Skeletal muscle cell (primary cell): ENCODE results near the gene GNG4.
"Not testable (repeated sequence)": the region's sequence is repeated elsewhere in the genome, so short reads cannot be mapped to it uniquely, and the experiment has no call there.

Experiments
- DNase-seq: peaks from one replicate; pipeline ENCODE4 v3.0.0-alpha.2; 2010; ENCODE audit warnings: low read depth
- H3K4me3 ChIP-seq: 2 replicates; pipeline ENCODE4 v1.5.1; 2011; ENCODE audit warnings: low read depth, mild to moderate bottlenecking, control low read depth, low read length, moderate library complexity

Gene GNG4

GRCh38 chr1:235632506-235633401 lies 16.8 kb downstream of the GNG4 start:
- no peak for DNase-seq

DNA sequence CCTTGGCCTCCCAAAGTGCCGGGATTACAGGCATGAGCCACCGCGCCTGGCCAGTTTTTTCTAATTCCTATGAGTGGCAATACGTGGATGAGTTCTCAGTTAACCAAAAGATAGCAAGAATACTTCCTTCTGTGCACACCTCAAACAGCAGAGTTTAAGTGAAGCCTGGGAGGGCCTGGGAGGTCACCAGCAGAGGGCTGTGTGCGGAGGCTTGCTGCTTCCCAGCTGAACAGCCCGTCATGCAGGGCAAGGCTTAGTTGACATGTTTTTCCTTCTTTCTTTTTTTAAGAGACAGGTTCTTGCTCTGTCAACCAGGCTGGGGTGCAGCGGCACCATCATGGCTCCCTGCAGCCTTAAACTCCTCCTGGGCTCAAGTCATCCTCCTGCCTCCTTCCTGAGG lies 17.8 kb downstream of the GNG4 start:
- H3K4me3 ChIP-seq: no peak overlapping the region
- DNase-seq: no peak

More at GRCh38 chr1:235632506-235633401, 16.8 kb downstream of the GNG4 start:
- H3K4me3 ChIP-seq: no peak overlapping the region

DNA sequence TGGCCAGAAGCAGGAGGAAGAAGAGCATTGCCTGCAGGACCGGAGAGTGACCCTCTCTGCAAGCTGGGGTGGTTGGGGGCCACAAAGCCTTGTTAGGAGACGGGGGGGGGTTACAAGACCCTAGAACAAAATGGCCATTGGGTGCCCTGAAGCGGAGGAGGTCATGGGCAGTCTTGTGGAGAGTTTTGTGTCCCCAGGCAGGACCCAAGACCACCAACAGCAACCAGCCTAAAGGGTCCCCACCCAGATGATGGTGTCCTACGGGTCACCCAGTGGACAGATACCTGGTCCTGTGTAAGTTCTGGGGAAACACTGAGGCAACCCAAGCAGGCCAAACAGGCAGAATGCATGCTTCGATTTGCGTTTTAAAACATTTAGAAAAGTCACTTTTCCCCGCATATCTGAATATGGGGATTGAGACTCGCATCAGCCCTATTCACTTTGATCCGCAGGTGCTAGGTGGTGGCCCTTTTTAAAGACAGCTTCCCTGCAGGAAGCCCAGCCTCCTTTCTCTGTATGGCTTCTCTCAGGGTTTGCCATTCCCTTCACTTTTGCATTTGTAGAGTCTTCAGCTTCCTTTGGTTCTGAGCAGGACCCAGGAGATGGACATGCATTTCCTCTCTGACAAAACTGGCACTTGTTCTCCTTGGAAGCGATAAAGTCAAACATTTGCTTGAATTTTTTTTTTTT lies 21.1 kb downstream of the GNG4 start:
- no peak for DNase-seq
- H3K4me3 ChIP-seq: no peak overlapping the region

DNA sequence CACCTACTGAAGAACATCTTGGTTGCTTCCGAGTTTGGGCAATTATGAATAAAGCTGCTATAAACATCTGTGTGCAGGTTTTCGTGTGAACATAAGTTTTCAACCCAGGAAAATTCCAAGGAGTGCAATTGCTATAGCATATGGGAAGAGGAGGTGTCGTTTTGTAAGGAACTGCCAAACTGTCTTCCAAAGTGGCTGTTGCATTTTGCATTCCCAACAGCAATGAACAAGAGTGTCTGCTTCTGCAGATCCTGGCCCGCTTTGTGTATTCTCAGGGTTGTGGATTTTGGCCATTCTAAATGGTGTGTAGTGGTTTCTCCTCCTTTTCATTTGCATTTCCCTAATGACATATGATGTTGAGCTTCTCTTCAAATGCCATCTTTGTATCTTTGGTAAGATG lies 23.8 kb downstream of the GNG4 start:
- no peak overlapping the region for H3K4me3 ChIP-seq
- DNase-seq: no peak

DNA sequence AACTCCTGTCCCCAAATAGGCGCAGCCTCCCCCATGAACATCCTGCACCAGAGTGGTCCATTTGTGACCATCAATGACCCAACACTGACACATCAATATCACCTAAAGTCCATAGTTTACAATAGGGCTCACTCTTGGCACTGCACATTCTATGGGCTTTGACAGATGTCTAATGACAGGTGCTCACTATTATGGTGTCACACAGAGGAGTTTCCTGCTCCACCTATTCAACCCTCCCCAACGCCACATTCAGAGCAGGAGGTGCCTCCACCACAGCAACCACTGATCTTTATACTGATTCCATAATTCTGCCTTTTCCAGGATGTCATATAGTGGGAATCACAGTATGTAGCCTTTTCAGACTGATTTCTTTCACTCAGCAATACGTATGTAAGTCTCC lies 24.2 kb downstream of the GNG4 start:
- no peak overlapping the region for H3K4me3 ChIP-seq
- no peak for DNase-seq

DNA sequence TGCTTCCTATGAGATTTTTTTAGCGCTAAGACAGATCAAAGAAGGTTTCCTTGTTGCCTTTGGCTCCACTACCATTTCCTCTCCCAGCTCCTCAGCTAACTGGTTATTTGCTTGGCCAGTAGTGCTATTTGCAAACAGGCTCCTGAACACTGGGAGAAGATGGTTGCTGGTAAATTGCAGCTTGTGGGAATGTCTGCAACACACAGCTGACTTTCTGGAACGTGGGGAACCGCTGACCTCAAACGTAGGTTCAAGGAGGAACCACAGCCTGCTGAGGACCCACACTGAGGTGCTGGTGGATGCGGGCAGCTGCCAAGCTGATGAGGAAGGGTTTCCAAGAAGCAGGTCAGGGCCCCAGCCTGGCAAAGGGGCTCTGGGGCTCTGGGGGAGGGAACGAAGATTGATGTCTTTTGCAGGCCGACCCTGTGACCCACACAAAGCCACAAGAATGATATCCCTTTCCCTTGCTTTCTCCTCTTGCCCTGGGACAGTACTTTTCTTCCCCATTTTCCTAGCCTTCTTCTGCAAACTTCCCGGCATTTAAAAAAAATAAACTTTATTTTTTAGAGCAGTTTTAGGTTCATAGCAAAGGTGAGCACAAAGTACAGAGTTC lies 24.8 kb downstream of the GNG4 start:
- no peak overlapping the region for H3K4me3 ChIP-seq
- DNase-seq: no peak

DNA sequence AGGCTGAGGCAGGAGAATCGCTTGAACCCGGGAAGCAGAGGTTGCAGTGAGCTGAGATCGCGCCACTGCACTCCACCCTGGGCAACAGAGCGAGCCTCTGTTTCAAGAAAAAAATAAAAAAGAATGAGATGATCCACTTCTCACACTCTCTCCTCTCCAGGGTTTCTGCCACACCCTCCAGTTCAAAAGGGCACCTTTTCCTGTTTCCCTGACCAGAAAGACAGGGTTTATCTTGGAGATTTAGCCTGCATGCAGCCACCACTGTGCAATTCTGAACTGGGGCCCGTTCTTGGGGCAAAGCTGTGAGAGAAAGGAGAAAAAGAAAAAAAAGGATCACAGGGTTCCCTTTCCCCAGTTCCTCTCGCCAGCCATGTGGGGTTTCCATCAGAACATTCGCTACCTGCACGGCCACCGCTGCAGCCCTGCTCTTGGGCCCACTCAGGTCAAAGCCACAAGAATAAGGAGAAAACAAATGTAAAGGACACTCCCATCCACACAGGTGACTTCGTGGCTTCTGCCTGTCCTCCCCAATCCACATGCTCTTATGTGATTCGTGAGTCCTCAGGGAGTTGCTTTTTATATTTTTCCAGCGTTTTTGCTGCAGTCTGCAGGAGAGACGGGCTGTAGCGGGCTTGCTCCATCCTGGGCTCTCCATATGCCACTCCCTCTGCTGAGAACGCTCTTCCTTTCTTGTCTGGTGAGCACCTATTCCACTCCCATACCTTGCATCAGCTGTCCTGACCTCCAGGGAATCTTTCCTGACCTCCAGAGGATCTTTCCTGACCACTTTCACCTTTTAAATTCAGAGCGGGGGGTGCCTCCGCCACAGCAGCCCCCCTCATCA lies 26.4 kb downstream of the GNG4 start:
- no peak overlapping the region for H3K4me3 ChIP-seq
- no peak for DNase-seq

DNA sequence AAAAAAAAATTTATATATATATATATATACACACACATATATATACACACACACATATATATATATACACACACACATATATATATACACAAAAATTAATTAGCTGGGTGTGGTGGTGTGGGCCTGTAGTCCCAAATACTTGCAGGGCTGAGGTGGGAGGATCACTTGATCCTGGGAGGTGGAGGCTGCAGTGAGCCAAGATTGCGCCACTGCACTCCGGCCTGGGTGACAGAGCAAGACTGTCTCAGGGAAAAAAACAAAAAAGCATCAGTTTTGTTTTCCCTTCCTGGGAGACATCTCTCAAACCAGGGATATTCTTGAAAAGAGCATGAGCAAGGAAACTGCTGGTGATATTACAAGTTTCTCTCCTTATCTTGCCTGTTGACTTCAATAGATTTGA lies 30.4 kb downstream of the GNG4 start:
- not testable (repeated sequence) for H3K4me3 ChIP-seq, DNase-seq

DNA sequence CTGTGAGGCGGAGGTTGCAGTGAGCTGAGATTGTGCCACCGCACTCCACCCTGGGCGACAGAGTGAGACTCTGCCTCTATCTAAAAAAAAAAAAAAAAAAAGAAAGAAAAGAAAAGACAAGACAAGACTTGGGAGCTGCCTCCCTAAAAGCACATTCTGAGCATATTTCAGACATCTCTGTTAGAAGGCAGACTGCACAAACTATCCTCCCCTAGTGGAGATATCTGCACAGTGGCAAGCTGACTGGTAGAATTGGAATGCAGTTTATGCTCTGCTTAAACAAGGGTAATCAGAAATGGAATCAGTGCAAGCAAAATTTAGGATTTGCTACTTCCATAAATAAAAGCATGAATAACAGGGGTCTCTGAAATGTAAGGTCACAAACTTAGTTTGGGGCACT lies 31.8 kb downstream of the GNG4 start:
- no peak for DNase-seq

DNA sequence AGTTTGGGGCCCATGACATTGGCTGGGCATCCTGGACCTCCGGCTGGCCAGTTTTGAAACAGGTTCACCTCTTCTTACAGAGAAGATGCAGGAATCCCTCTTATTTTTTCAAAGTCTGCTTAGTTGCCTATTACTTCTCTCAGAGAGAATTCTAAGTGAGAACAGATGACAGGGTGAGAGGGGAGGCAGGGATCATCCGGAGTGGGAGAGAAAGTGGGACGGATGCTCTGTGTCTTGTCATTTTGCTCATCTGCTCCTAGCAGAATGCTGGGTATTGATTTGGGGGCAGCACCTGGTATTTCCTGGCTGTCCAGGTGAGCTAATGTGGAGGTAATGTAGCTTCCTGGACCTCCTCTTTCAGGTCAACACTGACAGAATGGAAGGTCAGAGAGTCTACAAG lies 32.4 kb downstream of the GNG4 start:
- no peak overlapping the region for H3K4me3 ChIP-seq
- DNase-seq: no peak

More for the DNA sequence above, 31.8 kb downstream of the GNG4 start:
- no peak overlapping the region for H3K4me3 ChIP-seq

DNA sequence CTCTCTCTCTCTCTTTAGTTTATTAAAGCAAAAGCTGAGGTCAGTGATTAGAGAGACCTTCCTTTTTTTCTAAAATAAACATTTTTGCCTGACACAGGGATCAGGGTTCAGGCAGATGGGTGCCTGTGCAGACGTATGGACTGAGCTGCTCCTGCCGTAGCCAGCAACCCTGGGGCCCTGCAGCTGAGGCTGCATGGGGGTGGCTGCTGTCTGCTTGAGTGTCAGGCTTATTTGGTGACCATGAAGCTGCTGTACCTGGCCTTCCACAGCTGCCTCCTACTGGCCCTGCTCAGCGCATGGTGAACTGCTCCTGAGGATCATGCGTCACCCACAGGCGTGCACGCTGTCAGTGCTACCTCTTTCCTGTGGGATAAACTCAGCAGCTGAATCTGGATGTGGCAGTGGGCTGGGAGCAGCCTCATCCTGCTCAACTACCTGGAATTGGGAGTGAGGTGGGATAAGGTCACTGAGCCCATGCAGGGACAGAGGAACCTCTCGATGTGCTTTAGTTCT lies 35.1 kb downstream of the GNG4 start:
- no peak for DNase-seq
- no peak overlapping the region for H3K4me3 ChIP-seq

- no peak for DNase-seq
- H3K4me3 ChIP-seq: no peak overlapping the region
These were observed 36.0 kb downstream of the GNG4 start for GRCh38 chr1:235613602-235614001.

GRCh38 chr1:235612761-235613160 lies 36.8 kb downstream of the GNG4 start:
- H3K4me3 ChIP-seq: no peak overlapping the region

DNA sequence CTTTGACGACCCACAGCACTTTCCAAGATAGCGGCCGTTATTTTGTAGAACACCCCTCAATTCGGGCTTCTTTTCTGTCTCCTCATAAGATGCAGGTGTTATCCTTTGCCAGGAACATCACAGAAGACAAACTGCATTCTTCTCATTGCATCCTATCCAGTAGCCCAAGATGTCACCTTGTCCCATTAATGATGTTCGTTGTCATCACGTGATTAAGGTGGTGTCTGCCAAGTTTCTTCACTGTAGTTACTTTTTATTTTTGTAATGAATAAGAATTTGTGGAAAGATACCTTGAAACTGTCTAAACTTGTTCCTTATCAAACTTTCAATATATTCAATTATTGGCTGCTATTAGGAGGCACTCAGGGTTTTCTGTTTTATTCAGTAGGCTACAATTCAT lies 39.4 kb downstream of the GNG4 start:
- no peak overlapping the region for H3K4me3 ChIP-seq
- DNase-seq: no peak

More at GRCh38 chr1:235612761-235613160, 36.8 kb downstream of the GNG4 start:
- no peak for DNase-seq

GRCh38 chr1:235608278-235608677 lies 41.3 kb downstream of the GNG4 start:
- no peak overlapping the region for H3K4me3 ChIP-seq
- DNase-seq: no peak

- H3K4me3 ChIP-seq: no peak overlapping the region
- no peak for DNase-seq
These were observed 42.3 kb downstream of the GNG4 start for GRCh38 chr1:235607284-235607683.

- no peak for DNase-seq
- H3K4me3 ChIP-seq: no peak overlapping the region
These were observed 48.5 kb downstream of the GNG4 start for GRCh38 chr1:235601104-235601503.

GRCh38 chr1:235599536-235599935 lies 50.0 kb downstream of the GNG4 start:
- no peak overlapping the region for H3K4me3 ChIP-seq
- no peak for DNase-seq

DNA sequence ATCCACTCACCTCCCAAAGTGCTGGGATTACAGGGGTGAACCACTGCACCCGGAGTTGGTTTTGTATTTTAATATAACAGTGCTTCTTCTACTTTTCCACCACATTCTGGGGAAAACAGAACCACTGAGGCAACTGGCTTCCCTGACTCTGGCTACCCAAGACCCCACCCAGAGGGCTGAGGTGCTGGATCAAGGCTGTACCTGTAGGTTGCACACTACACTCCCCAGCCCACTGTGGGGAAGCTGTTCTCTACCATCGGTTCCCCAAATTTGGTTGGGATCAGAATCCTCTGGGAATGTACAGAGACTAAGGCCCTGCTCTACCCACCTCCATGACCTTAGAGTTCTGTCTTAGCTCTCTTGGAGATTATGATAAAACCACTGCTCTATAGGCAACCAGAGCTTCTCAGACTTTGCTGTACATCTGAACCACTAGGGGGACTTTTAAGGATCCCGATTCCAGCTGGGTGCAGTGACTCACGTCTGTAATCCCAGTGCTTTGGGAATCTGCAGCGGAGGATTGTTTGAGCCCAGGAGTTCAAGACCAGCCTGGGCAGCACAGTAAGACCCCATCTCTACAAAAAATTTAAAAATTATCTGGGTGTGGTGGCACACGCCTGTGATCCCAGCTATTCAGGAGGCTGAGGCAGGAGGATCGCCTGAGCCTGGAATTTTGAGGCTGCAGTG lies 51.6 kb downstream of the GNG4 start:
- DNase-seq: no peak
- no peak overlapping the region for H3K4me3 ChIP-seq
